Ovary (tissue), 9 donors: ENCODE measurements around the gene LHFPL6. TPM values are rescaled to one million over a fixed set of nuclear protein-coding genes. Genes with fewer than 3 reads are reported as not detected.

Experiments used
- DNase-seq, 5 donors: peaks; one replicate each; pipeline ENCODE4 v3.0.0-alpha.2; 2019 to 2020
- H3K27ac ChIP-seq, 2 donors: fragments of 200-600 bp; one replicate each; pipeline versions ENCODE4 v1.5.1 to v1.8.0; 2019 to 2022
- H3K27me3 ChIP-seq: fragments of 200-600 bp; one replicate; pipeline ENCODE4 v1.8.0; 2022
- H3K36me3 ChIP-seq: fragments of 200-600 bp; sonication (generic); one replicate; pipeline ENCODE4 v1.5.1; 2019
- H3K4me1 ChIP-seq: one replicate; pipeline ENCODE4 v1.8.1; 2013; ENCODE audit warnings: mild to moderate bottlenecking, moderate library complexity; ENCODE audit not compliant: insufficient read depth
- H3K4me3 ChIP-seq: fragments of 200-600 bp; sonication (generic); one replicate; pipeline ENCODE4 v1.5.1; 2017
- H3K9me3 ChIP-seq, 2 donors: fragments of 200-600 bp in 1 of 2; sonication (generic) in 1 of 2; one replicate each; pipeline versions ENCODE4 v1.5.1 to v1.8.1; 2013 to 2019; ENCODE audit warnings: mild to moderate bottlenecking in 1 of 2, moderate library complexity in 1 of 2
- EP300 ChIP-seq: sonication (generic); formaldehyde crosslinking; IDR thresholded peaks from one replicate; pipeline ENCODE4 v1.6.1; 2017; ENCODE audit warnings: antibody characterized with exemption
- POLR2A ChIP-seq: fragments of 450-650 bp; IDR thresholded peaks from one replicate; pipeline ENCODE4 v1.6.1; 2017; ENCODE audit warnings: antibody characterized with exemption, mild to moderate bottlenecking, moderate library complexity
- WGBS, 3 donors: extraction: QIAGEN DNeasy Blood & Tissue Kit in 1 of 3; methylation state at CpG; one replicate each; pipeline versions ENCODE4 v1.1.5 to v1.1.7; 2013 to 2017; 5-methylcytosine and 5-hydroxymethylcytosine counted together
- intact Hi-C, 4 donors: fragments of 100-400 bp; cut with DNase I; formaldehyde crosslinking; loops; one replicate each; pipeline versions ENCODE4 v1.11.0 to v1.15.1; 2022 to 2023
- polyA plus RNA-seq, 2 donors: library from polyadenylated mRNA; stranded (reverse); fragments of 200-250 nt in 1 of 2; fragments of 350-450 nt in 1 of 2; fragmentation: Illumina TruSeq in 1 of 2; extraction: RNeasy Lipid Tissue Mini Kit (QIAGEN cat#74804) in 1 of 2; gene quantifications; one replicate each; pipeline ENCODE4 v1.2.3, GENCODE V29; 2013 to 2014
- total RNA-seq, 7 donors: library from RNA; depleted of rRNA in 2 of 7; stranded (reverse); fragments of >200 nt in 2 of 7; fragmentation: NEBNext Ultra II Directional in 3 of 7; extraction: Animal tissue kit (Norgen Biotek cat#: 25700) in 3 of 7; gene quantifications; one replicate each; pipeline versions ENCODE4 v1.1.0 to v1.2.4, GENCODE V29; 2016 to 2023
- TF ChIP-seq, protein P1 (sequence below), 3 donors: fragments of 450-650 bp in 2 of 3; fragments of 200-600 bp in 1 of 3; IDR thresholded peaks; one replicate each; pipeline versions ENCODE4 v1.5.1 to v1.8.0; 2016 to 2022; ENCODE audit warnings: antibody characterized with exemption in 3 of 3, mild to moderate bottlenecking in 1 of 3
- donor health status: DM: no; HTN: no; CAD: no; lungs with moderate emphysema.
- donor health status: DM: no; HTN: no; CAD: no.
- donor health status: Bipolar disorder and iron deficiency.
- donor health status: DM: yes; HTN: yes; CAD: no.
- donor health status: DM: no; HTN: no; CAD: no.
- donor health status: DM: yes; HTN: yes; CAD: no.

The LHFPL6 gene
- total and polyA plus RNA-seq, 9 donors = 19.7 to 136 (median 42.4) TPM

DNA sequence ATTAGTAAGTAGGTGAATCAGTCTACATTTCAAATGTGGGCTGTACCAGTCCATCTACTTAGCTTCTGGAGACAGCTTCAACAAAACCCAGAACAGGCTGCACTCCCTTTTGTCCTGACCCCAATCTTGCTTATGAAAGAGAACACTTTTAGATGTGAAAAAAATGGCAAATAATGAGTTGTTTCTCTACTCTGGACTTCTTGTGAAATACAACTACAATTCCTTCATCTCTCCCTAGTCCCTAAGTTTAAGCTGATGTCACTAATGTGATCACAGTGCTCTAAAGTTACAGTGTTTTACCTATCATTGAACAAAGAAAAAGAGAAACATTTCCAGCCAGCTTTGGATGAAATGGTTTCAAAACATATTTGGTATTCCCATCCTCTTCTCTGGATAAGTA, 183.9 kb downstream of the LHFPL6 start:
- Histone ChIP-seq H3K27me3 (no peaks in the 10 kb centered on the region), H3K4me3 (no peak overlapping the region)
- intact Hi-C loops = loop anchor here in 1 of 4 donors (10.0 kb wide), 1 partner anchor 186 kb away; the partner anchor contains the start of gene LHFPL6

DNA sequence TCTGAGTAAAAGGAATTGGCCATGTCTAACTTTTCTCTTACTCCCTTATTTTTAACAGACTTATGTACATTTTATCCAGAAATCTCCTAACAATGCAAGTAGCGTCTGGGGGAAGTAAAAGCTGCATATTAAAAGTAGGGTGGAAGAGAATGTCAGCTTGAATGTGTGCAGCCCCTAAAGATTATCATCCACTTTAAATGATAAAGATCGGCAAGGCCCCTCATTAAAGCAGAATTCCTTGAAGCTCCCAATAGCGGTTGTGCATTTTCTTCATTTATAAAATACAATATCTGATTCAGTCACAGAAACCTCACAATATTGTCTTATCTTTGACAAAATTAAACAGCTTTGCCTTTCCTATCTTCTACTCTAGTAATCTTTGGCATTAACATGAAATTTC, 184.6 kb downstream of the LHFPL6 start:
- Histone ChIP-seq H3K36me3 (no peaks in the 10 kb centered on the region), H3K9me3 (no peaks in the 10 kb centered on the region), H3K27me3 (no peaks in the 10 kb centered on the region), H3K4me3 (no peak overlapping the region), H3K4me1 (peaks cover 19% of the 10 kb centered on the region), H3K27ac (no peak overlapping the region)
- TF ChIP-seq, protein P1, sequence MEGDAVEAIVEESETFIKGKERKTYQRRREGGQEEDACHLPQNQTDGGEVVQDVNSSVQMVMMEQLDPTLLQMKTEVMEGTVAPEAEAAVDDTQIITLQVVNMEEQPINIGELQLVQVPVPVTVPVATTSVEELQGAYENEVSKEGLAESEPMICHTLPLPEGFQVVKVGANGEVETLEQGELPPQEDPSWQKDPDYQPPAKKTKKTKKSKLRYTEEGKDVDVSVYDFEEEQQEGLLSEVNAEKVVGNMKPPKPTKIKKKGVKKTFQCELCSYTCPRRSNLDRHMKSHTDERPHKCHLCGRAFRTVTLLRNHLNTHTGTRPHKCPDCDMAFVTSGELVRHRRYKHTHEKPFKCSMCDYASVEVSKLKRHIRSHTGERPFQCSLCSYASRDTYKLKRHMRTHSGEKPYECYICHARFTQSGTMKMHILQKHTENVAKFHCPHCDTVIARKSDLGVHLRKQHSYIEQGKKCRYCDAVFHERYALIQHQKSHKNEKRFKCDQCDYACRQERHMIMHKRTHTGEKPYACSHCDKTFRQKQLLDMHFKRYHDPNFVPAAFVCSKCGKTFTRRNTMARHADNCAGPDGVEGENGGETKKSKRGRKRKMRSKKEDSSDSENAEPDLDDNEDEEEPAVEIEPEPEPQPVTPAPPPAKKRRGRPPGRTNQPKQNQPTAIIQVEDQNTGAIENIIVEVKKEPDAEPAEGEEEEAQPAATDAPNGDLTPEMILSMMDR (IDR thresholded peaks at IDR 0.05) = no peak
- no peak for TF ChIP-seq EP300
- TF ChIP-seq POLR2A = no peak
- 87 to 92% (median 90%) methylated on average over 3 of the region's 3 CpGs for WGBS, 3 donors
- intact Hi-C loops = loop anchor here in 1 of 4 donors (10.0 kb wide), 1 partner anchor 186 kb away; the partner anchor contains the start of gene LHFPL6
- no peak for DNase-seq

More for the DNA sequence above, 183.9 kb downstream of the LHFPL6 start:
- H3K27ac ChIP-seq = no peak overlapping the region
- TF ChIP-seq POLR2A = no peak
- TF ChIP-seq EP300 = no peak
- TF ChIP-seq, protein P1 (IDR thresholded peaks at IDR 0.05) = no peak
- no peak for DNase-seq
- H3K4me1 ChIP-seq = peaks cover 21% of the 10 kb centered on the region
- H3K9me3 ChIP-seq = no peaks in the 10 kb centered on the region
- no peaks in the 10 kb centered on the region for H3K36me3 ChIP-seq

DNA sequence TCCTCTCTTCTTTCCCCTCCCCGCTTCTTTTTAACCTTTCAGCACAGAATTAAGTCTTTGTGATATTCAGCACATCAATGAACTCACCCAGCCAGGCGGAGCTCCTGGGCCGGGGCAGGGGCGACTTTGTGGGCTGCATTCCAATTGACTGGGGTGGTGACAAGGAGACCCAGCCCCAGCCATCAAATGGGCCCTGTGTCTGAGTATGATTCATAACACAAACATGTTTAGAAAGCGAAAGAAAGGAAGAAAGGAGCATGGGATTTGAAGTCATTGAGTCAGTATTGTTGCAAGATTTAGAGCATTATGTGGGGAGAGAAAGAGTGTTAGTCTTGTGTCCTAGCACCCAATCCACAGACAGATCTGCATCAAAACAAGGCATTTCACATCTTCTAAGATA, 185.3 kb downstream of the LHFPL6 start:
- 58 to 75% (median 67%) methylated on average over 5 of the region's 5 CpGs for WGBS, 3 donors
- Histone ChIP-seq H3K4me3 (no peak overlapping the region), H3K36me3 (no peaks in the 10 kb centered on the region), H3K27me3 (no peaks in the 10 kb centered on the region), H3K27ac (no peak overlapping the region), H3K4me1 (peaks cover 17% of the 10 kb centered on the region), H3K9me3 (no peaks in the 10 kb centered on the region)
- TF ChIP-seq EP300 = no peak
- TF ChIP-seq, protein P1 (IDR thresholded peaks at IDR 0.05) = no peak
- TF ChIP-seq POLR2A = no peak
- peak in 1 of 5 donors; percentile 20 for DNase-seq
- intact Hi-C loops = loop anchor here in 1 of 4 donors (10.0 kb wide), 1 partner anchor 187 kb away; the partner anchor contains the start of gene LHFPL6

DNA sequence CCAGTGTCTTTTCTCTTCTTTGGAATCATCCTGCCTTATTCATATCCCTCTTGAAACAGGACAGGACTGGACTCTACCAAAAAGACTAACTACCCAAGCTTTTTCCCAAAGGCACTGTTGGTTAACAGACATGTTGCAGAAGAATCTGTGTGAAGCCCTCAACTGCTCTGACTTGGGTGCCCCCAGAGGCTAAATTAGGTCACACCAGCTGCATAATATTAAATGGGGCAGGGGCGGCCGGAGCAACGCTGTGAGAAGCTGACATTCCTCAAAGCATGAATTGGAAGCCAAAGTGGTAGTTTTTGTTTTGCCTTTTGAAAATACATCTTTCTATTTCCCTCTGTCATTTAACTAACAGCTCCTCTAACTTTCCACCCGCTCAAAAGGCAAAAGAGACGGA, 185.9 kb downstream of the LHFPL6 start:
- no peak overlapping the region for H3K27ac ChIP-seq
- DNase-seq = no peak
- TF ChIP-seq EP300 = no peak
- no peak for TF ChIP-seq POLR2A
- TF ChIP-seq, protein P1 (IDR thresholded peaks at IDR 0.05) = no peak
- H3K36me3 ChIP-seq = no peaks in the 10 kb centered on the region
- H3K4me1 ChIP-seq = peaks cover 17% of the 10 kb centered on the region
- intact Hi-C loops = loop anchor here in 1 of 4 donors (10.0 kb wide), 1 partner anchor 188 kb away; the partner anchor contains the start of gene LHFPL6
- H3K4me3 ChIP-seq = no peak overlapping the region
- no peaks in the 10 kb centered on the region for H3K27me3 ChIP-seq
- 28 to 47% (median 31%) methylated on average over 5 of the region's 5 CpGs for WGBS, 3 donors
- H3K9me3 ChIP-seq = no peaks in the 10 kb centered on the region
